HG03039 (cell line): Measurements from ENCODE around the gene ANKS1B.
"Not testable (repeated sequence)": the region's sequence is repeated elsewhere in the genome, so short reads cannot be mapped to it uniquely, and the experiment has no call there.

Experiments used
- ATAC-seq: cut with Tn5 transposase; IDR thresholded peaks from one replicate; pipeline ENCODE4 v1.9.1; 2021; ENCODE audit warnings: mild to moderate bottlenecking, moderate library complexity; ENCODE audit not compliant: unreplicated experiment

Gene ANKS1B

DNA sequence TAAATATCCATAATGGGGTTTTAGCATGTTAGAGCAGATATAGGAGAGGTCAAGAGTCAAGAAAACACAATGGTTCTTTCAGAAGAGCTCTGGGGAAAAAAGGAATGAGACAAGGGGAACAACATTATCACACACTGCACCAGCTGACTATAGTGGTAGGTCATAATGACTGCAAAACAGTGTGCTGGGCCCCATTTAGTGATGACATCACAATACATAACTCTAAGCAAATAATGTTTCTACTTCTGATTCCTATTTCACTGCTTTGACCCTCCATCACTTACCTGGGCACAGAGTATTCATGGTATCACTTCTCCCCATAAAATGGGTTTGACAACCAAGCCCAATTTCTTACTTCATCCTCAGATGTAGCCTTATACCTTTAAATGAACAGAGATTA lies 275.1 kb downstream of the ANKS1B start:
- no peak for ATAC-seq

DNA sequence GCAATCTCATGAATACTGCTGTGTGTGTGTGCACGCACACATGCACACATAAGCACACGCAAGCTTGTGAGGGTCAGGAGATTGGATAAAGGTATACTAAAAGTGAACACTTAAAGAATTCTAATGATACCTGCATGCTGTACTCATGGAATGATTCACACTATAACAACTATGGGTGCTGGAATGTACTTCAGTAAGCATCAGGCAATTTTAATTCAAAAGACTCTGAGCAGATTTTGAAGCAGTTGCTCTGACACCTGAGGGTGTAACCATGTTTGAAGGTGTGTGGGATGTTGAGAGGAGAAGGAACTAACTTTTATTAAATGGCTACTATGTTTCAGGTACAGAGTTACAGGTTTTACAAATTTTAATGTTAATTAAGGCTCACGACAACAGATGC lies 275.6 kb downstream of the ANKS1B start:
- ATAC-seq = no peak

DNA sequence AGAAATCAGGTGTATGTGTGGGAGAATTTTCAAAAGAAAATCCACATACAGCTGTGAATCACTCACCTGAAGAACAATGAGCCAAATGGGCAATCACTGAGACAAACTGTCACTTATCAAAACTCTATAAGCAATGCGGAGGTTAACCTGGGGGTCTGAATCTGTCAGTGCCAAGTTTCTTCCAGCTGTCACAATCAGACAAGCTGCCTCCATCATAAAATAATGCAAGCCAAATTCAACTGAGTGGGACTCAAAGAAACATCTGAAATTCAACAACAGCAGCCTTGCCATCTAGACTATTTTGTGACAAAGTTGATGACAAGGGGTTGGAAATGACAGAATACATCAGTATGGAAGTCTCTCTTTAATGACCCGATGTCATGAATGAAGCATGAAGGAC lies 276.9 kb downstream of the ANKS1B start:
- ATAC-seq = no peak

DNA sequence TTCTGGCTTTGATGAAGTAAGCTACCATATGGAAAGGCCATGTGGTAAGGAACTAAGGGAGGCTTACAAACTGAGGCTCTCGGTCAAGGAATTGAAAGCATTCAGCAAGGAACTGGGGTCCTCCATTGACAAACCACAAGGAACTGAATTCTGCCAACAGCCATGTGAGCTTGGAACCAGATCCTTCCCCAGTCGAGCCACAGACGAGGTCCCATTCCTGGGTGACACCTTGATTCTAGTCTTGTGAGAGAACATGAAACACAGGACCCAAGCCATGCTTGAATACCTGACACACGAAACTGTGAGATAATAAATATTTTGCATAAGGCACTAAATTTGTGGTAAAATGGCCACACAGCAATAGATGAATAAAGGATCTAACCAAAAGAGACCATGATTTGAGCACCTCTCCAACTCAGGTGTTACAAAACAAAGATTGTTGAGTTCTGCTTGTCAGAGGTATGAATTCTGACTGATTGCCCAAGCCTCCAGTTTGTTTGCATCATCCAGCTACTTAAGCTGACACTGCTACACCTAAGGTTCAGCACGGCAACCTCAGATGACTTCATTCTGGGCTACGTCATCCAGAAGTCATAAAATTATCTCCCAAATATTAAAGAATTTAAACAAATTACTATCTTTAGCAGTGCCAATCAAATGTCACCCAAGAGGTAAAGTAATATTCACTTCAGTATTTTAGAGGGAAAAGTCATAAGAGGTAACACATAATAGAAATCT lies 277.8 kb downstream of the ANKS1B start:
- ATAC-seq = no peak

DNA sequence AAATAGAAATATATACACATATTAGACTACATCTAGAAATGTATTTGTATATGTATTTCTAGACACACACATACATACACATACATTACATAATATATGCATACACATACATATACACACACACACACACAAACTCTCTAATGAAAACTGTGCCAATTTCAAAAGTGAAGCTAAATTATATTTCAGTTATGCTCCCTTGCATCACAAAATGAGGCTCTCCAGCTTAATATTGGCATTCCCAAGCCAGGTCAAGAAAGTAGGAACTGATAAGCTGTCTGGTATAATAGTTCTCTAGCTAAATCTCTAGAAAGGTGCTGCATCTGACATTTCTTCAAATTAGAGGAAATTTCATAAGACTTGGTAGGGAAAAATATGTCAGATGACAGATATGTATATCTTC lies 280.3 kb downstream of the ANKS1B start:
- ATAC-seq = no peak

DNA sequence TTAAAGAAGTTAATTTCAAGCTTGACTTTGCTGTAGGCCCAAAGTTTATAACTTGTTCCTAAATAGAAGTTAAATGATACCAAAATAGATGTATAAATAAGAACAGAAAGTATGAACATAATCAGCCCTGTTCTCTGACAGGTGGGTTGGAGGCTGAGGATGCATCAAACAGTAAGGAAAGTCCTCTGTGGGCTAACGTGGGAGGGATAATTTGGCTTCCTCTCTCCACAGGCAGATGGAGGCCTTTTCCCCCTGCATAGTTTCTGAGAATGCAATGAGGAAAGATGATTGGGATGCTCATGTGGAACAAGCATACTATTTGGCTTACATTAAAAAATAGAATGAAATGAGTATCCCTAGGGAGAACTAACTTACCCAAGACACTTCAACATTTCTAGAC lies 280.7 kb downstream of the ANKS1B start:
- ATAC-seq = no peak

DNA sequence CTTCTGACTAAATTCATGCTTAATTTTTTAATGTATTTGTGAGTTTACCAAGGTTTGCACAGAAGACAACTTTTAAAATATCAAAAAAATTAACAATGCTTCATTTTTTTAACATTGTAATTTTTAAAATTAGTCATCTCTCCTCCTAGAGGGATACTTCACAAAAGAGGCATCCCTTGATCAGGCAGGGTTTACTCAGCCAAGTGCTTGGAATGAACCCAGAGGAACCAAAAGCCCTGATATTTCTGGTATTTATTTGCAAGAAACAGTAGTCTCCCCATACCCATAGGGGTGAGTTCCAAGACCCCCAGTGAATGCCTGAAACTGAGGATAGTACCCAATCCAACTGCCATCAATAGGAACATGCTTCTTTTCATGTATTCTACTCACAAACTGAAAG lies 284.7 kb downstream of the ANKS1B start:
- no peak for ATAC-seq

DNA sequence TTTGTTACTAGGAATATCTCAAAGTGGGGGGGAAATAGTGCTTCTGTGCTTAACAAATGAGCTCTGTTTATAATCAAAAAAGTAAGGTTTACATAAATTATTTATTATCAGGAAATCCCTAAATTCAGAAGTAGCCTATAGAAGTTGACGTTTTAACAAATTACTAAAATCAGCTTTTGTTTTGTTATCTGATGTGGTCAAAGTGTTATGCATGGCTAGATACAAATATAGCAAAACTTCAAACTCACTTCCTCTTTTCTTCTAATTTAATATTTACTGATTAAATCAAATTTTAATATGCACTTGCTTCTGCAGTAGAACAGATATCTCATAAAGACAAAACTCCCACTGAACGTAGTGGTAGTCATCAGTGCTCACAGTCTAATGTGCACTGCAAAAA lies 289.7 kb downstream of the ANKS1B start:
- no peak for ATAC-seq

DNA sequence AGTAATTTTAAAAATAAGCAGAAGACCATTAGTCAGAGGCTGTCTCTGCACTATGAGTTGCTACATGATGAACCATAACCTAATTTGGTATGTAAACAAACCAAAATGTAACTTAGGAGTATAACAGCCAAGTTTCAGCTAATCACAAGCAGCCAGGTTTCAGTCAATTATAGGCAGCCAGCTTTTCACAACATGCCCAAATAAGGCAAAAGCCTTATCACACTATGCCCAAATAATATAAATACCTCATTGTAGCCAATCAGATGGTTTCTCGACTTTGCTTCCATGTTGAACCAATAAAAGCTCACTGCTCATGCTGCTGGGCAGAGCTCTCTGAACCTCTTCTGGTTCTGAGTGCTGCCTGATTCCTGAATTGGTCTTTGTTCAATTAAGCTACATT lies 298.6 kb downstream of the ANKS1B start:
- no peak for ATAC-seq

DNA sequence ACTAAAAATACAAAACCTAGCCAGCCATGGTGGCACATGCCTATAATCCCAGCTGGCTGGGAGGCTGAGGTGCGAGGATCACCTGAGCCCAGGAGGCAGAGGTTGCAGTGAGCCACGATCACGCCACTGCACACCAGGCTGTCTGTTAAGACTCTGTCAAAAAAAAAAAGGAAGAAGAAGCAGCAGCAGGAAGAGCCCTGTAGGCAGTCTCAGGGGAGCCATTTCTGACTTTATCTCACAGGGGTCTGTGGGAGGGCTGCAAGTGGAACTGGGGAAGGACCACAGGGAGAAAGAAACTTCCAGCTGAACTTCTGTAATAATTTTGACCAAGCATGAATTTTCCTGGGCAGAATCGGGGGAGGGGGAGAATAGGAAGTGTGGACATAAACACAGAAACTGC lies 304.5 kb downstream of the ANKS1B start:
- no peak for ATAC-seq

DNA sequence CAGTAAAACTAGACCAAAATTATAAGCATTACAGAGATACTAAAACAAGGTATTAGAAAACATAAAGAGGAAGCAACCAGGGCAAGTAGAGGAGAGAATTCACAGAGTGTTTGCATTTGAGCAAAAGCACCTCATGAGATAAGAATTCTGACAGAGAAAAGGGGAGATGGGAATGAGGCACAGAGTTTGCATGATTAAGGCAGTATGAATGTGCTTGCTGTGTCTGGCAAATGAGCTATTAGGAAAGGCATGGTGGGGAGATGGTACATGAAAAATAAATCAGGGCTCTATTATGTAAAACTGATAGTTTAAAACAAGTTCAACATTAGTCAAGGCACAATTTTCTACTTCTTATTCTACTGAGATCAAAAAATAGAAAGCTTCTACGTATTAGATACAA lies 314.1 kb downstream of the ANKS1B start:
- ATAC-seq = no peak

DNA sequence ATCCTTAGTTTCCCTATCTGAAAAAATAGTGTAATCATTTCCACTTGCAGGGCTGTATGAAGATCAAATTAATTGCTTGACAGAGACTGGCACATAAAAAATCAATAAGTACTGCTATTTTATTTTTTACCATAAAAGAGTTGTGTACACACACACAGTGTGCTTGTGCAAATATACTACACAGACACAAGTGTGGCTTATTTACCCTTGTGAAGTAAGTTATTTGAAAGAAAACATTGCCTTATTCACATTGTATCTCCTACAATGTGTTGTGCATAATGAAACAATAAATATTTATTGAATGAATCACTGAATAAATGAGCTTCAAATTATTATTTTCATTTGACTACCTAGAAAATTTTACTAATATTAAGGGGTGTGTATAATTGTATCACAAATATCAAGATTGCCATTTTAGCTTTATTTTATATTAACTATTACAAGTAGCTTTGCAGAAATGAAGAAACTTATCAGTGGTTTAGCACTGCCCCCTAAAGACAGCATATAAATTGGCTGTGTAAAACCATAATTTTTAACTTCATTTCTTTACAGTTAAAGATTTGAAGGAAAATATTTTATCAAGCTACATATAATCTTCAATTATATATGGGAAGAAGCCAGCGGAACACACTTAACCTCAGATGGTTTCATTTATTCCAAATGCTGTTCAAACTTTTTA lies 325.9 kb downstream of the ANKS1B start:
- no peak for ATAC-seq

DNA sequence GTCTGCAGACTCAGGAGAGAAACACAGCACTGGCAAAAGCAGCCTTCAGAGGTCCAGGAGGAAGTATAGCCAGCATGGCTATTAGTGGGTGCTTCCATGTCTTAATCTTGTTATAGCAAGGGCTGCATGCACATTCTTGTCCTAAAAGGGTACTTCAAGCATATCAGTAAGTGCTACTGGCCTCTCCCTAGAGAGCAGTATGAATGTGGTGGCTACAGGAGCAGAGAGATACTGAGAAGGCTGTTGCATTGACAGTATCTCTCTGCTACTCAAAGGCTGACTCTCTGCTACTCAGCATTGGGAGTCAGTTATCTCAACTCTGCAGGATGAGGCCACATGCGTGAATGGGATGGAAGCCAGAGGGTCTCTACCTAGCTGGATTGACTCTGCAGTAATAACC lies 335.2 kb downstream of the ANKS1B start:
- ATAC-seq = no peak

DNA sequence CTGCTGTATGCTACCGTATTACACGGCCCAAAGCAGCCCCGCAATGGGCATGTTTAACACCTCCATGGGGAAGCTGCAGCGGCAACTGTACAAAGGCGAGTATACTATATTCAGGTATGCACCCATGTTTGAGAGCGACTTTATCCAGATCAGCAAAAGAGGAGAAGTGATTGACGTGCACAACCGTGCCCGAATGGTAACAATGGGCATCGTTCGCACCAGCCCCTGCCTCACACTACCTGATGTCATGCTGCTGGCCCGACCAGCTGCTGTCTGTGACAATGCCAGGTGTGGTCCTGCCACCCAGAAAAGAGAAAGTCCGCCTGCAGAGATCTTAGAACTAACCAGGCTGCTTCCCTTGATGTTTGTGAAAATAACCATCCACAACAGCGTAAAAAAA lies 336.6 kb downstream of the ANKS1B start:
- no peak for ATAC-seq

DNA sequence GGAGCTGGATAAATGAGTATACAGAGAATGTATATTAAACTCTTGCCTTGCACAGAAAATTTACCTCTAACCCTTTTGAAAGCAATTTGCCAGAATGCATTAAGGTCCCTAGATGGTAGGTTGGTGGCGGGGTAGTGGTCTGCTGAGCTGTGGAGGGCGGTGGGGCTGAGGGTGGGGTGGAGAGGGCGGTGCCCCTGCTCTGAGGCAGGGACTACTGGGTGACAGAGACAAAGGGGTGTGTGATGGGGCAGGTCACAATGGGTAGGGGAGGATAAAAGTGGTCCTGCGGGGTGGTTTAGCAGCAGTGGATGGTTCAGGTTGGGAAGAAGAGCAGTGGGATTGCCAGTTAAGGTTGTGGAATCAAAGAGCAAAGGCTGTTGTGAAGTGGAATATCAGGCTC lies 337.3 kb downstream of the ANKS1B start, which contains the start of gene GARIN6:
Gene GARIN6, plus strand, starts transcription at position 301 of the 400 bp plus-strand sequence. CDS start 422 bp downstream, outside the sequence.
- ATAC-seq = no peak

DNA sequence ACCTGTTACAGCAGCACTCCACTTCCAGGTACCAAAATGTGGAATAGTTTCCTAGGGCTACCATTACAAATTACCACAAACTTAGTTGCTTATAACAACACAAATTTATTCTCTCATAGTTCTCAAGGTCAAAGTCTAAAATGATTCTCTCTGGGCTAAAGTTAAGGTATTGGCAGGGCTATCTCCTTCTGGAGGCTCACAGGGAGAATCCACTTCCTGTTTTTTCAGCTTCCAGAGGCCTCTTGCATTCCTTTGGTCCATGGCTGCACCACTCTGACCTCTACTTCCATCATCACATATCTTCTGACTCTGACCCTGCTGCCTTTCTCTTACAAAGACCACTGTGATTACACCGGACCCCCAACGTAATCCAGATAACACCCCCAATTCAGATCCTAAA lies 340.1 kb downstream of the ANKS1B start:
- no peak for ATAC-seq

DNA sequence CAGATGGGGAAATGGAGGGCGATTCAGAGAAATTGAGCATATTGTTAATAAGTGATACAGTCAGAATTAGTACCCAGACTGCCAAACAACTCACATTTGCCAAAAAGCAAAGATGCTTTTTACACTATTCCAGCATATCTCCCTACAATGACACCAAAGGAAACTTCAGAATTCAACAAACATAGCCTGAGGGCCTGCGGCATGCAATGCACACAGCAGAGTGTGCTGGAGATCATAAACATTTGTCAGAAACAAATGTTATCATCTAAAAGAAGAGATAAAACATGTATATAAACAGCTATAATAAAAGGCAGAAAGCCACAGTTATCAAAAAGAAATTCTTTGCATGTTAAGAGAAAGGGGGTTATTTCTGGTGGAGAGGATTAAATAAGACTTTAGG lies 357.3 kb downstream of the ANKS1B start:
- no peak for ATAC-seq

DNA sequence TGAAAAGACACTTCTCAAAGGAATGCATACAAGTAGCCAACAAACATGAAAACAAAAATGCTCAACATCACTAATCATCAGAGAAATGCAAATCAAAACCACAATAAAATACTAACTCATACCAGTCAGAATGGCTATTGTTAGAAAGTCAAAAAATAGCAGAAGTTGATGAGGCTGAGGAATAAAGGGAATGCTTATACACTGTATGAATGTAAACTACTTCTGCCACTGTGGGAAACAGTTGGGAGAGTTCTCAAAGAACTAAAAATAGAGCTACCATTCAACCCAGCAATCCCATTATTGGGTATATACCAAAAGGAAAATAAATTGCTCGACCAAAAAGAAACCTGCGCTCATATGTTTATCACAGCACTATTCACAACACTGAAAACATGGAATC lies 360.1 kb downstream of the ANKS1B start:
- not testable (repeated sequence) for ATAC-seq

DNA sequence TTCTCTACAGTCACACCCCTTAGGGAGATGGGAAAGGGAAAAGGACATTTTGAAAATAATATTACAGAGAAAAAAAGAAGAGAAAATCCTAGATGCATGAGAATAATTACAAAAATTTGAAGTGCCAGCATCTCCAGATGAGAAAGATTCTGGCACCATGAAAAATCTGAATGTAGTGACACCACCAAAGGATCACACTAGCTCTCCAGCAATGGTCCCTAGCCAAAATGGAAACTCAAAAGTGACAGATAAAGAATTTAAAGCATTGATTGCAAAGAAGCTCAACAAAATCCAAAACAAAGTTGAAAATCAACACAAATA lies 364.6 kb downstream of the ANKS1B start:
- no peak for ATAC-seq

DNA sequence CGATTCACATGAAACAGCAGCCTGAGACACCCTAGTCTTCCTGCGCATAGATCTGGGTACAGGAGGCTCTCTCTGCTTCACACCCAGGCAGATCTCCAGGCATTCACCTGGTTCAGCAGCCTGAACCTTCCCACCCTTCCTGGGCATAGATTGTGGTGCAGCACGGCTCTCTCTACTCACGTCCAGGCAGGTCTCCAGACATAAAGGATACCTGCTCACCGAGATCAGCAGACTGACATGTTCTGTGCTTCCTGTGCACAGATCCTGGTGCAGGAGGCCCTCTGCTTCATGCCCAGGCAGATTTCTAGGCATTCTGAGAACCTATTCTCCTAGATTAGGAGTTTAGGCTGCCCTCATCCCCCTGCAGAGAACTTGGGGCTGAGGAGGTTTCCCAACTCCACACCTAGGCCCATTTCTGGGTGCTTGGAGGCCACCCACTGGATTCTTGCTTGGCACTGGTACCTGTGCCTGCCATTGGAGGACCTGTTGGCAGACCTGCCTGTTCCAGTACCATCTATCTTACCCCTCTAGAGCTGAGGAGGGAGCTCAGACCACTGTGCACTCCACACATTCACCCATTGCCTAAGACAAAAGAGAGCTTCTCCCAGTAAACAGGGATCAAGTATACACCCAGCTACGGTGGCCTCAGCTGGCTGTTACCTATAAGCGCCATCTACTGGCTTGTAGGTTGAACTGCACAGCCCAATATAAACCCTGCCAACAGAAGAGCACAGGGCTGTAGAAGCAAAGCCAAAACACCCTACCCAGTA lies 365.2 kb downstream of the ANKS1B start:
- peak; percentile 94 for ATAC-seq

DNA sequence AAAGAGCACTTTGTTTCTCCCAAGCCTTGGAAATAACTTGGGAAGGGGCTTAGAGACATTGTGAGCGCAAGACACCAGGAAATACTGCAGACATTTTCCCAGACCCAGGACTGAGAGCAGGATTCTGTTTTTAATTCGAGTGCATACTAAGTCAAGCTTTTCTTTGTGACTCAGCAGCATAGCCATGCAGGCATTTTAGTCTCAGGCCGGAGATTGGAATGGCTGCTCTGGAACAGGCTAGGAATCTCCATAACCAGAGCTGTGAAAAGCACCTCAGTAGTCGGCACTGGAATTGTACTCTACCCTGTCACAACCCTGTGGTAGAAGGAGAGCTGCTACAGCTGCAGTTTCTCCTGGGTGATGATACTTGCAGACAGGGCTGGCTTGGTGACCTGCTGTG lies 366.1 kb downstream of the ANKS1B start:
- no peak for ATAC-seq

DNA sequence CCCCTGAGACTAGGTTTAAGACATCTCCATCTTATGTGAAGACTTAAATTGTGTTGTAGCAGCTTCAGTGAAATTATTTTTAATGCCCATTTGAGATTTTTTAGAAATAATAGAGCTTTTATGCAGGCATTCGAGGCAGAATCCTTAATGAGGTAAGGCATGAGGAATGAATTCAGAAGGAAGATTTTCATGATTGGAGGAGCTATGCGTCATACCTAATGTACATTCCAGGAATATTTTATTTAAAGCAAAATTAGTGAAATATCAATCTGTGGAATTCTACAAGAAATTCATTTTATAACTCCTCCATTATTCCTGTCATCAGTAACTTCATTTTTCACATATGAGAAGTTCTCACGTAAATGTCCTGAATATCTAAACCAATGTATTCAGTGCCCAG lies 373.1 kb downstream of the ANKS1B start:
- ATAC-seq = no peak
